Right lobe of liver (tissue), 4 donors: Measurements from ENCODE around the gene MBNL3.
A peak's percentile ranks its signal among the peaks of the same experiment; 100 is the strongest.

Experiments used
- CTCF ChIP-seq, 4 donors: fragments of 200-600 bp in 3 of 4; fragments of 450-650 bp in 1 of 4; IDR thresholded peaks; one replicate each; pipeline versions ENCODE4 v1.5.1 to v1.8.0; 2016 to 2022; ENCODE audit warnings: antibody characterized with exemption in 4 of 4, mild to moderate bottlenecking in 2 of 4
- POLR2A ChIP-seq: fragments of 450-650 bp; IDR thresholded peaks from one replicate; pipeline ENCODE4 v1.6.1; 2017; ENCODE audit warnings: antibody characterized with exemption, mild to moderate bottlenecking
- donor health status: DM: no; HTN: no; CAD: no.
- donor health status: DM: no; HTN: no; CAD: no.
- donor health status: DM: no; HTN: yes; CAD: no.

- TF ChIP-seq CTCF (IDR thresholded peaks at IDR 0.05) (peak in 2 of 4 donors; percentile 21 to 28), POLR2A (no peak)
Measured at GRCh38 chrX:132375941-132376340, 112.9 kb downstream of the MBNL3 start.
